Measurements from ENCODE around the gene ITPR1. TPM values are rescaled to one million over a fixed set of nuclear protein-coding genes. Genes with fewer than 3 reads are reported as not detected.
"Not testable (repeated sequence)": the region's sequence is repeated elsewhere in the genome, so short reads cannot be mapped to it uniquely, and the experiment has no call there.

Gene ITPR1
- total and polyA plus RNA-seq, 4 donors, result 30.7 to 294 (median 149) TPM

DNA sequence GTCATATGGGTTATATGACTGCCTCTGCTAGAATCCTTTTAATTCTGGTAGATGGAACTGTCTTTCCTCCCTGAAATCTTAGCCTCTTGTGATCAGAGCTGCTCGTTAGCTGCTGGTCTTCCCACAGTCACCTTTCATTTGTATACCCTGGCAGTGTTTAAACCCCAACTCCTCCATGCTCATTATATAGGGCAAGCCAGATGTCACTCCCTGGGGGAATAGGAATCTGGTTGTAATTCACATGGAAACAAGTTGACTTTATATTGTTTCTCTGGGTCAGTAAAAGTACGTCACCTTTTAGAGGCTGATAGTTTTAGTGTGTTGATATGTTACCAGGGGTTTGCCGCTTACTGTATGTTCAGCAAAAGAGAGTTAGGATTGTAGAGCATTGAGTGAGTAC is 103.5 kb downstream of the ITPR1 start:
- WGBS, 2 donors, result 44% methylated on average over 3 of the region's 3 CpGs
- peaks cover 3% of the 10 kb centered on the region in 2 donors for H3K4me1 ChIP-seq (ENCODE audit: control insufficient read depth in 1 of 2, insufficient read depth in 2 of 2, low read length in 2 of 2)
- DNase-seq (no peak), ATAC-seq (ENCODE audit: low FRiP score) (no peak)
- no peaks in the 10 kb centered on the region for H3K9me3 ChIP-seq (ENCODE audit: control insufficient read depth, low read length)
- no peaks in the 10 kb centered on the region for H3K27me3 ChIP-seq (ENCODE audit: control insufficient read depth in 1 of 2, insufficient read depth in 2 of 2, low read length in 1 of 2)
- no peak overlapping the region for H3K27ac ChIP-seq (ENCODE audit: low read depth in 1 of 2, low read length in 2 of 2)
- no peak overlapping the region for H3K4me3 ChIP-seq (ENCODE audit: low read length in 2 of 2)
- intact Hi-C loops (cut with DNase I), result no loop called here
- H3K36me3 ChIP-seq (ENCODE audit: control insufficient read depth in 1 of 2, insufficient read depth in 2 of 2, low read length in 1 of 2), result no peaks in the 10 kb centered on the region

DNA sequence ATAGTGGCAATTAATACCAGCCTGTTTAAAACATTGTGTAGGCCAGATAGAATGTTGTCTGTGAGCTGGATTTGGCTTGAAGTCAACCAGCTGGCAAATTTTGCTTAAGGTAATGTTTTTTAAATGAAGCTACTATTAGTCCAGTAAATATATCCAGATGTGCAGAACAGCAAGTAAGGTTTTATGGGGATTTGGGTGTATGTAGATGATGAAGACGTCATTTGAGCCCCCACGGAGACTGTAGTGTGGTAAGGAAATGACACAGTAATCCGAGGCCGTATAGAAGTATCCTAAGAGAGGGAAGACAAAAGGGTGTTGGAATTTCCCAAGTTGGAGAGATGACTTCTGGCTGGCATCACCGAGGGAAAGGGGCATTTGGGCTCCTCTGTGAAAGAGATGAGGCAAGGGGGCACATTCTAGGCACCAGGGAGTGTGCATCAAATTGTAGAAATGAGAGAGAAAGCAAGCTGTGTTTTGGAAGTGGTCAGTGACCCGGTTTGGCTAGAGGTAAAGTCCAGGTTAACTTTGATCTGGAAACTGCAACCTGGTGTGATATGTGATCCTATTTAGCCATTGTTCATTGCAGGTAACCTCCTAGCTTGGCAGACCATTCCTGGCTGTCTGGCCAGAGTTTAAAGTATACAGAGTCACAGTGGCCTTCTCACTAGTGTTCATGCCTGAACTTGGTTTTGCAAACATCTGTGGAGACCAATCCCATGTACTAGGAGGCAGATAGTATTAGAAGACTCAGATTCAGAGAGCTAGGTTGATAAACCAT is 104.2 kb downstream of the ITPR1 start:
- DNase-seq (no peak), ATAC-seq (ENCODE audit: low FRiP score) (no peak)
- whole genome bisulfite sequencing, 2 donors, result 57 to 58% methylated on average over 6 of the region's 6 CpGs
- H3K36me3 ChIP-seq (ENCODE audit: control insufficient read depth in 1 of 2, insufficient read depth in 2 of 2, low read length in 1 of 2), result no peaks in the 10 kb centered on the region
- H3K27ac ChIP-seq (ENCODE audit: low read depth in 1 of 2, low read length in 2 of 2), result no peak overlapping the region
- H3K9me3 ChIP-seq (ENCODE audit: control insufficient read depth, low read length), result no peaks in the 10 kb centered on the region
- H3K27me3 ChIP-seq (ENCODE audit: control insufficient read depth in 1 of 2, insufficient read depth in 2 of 2, low read length in 1 of 2), result no peaks in the 10 kb centered on the region
- intact Hi-C loops (cut with DNase I), result no loop called here
- no peak overlapping the region for H3K4me3 ChIP-seq (ENCODE audit: low read length in 2 of 2)
- H3K4me1 ChIP-seq (ENCODE audit: control insufficient read depth in 1 of 2, insufficient read depth in 2 of 2, low read length in 2 of 2), result peaks cover 3% of the 10 kb centered on the region in 2 donors

DNA sequence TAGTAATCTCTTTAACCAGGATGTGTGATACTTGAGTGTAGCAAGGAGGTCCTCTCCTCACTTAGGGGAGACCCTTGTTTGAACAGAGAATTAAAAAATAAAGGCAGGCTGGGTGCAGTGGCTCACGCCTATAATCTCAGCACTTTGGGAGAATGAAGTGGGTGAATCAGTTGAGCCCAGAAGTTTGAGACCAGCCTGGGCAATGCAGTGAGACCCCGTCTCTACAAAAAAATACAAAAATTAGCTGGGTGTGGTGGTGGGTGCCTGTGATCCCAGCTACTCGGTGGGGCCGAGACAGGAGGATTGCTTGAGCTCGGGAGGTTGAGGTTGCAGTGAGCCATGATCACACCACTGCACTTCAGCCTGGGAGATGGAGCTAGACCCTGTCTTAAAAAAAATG is 105.1 kb downstream of the ITPR1 start:
- H3K4me1 ChIP-seq (ENCODE audit: control insufficient read depth in 1 of 2, insufficient read depth in 2 of 2, low read length in 2 of 2); intact Hi-C loops (cut with DNase I); H3K27ac ChIP-seq (ENCODE audit: low read depth in 1 of 2, low read length in 2 of 2); DNase-seq; H3K27me3 ChIP-seq (ENCODE audit: control insufficient read depth in 1 of 2, insufficient read depth in 2 of 2, low read length in 1 of 2); H3K4me3 ChIP-seq (ENCODE audit: low read length in 2 of 2); H3K9me3 ChIP-seq (ENCODE audit: control insufficient read depth, low read length); ATAC-seq (ENCODE audit: low FRiP score); H3K36me3 ChIP-seq (ENCODE audit: control insufficient read depth in 1 of 2, insufficient read depth in 2 of 2, low read length in 1 of 2): not testable (repeated sequence)
- 93 to 95% methylated on average over 5 of the region's 5 CpGs for WGBS, 2 donors

DNA sequence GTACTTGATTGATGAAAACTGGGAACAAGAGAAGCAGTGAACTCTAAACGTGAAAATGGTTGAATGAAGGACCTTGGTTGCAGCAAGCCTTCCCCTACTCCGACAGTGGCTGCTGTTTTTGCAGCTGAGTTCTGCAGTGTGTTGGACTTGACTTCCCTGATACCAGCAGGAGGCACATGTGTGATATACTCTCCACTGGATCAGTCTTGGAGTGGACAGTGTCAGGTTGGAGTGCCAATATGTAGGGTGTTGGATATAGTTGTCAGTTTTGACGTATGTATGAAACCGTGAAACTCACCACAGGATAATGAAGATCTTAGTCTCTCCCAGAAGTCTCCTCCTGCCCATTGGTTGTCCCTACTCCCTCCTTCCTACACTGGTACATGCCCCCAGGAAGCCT is 106.5 kb downstream of the ITPR1 start:
- intact Hi-C loops (cut with DNase I), result no loop called here

DNA sequence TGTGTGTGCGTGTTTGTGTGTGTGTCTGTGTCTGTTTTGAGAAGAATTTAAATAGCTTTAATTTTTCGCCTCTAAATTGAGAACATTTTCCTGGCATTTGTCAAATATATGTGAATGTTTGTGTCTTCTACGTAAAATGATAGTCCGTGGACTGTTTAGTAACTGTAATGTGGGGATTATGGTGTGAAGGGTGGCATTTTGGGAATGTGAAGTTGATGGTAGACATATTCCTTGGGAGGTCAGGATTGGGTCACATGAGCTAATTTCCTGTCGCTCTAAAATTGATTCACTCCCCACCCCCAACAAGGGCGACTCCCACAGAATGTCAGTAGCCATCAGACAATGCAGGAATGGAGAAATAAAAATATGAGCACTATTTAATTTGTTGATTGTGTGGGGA is 107.3 kb downstream of the ITPR1 start:
- 49 to 65% methylated on average over 6 of the region's 6 CpGs for WGBS, 2 donors
- Histone ChIP-seq H3K4me1 (ENCODE audit: control insufficient read depth in 1 of 2, insufficient read depth in 2 of 2, low read length in 2 of 2) (peaks cover 2 to 3% of the 10 kb centered on the region in 2 donors), H3K27me3 (ENCODE audit: control insufficient read depth in 1 of 2, insufficient read depth in 2 of 2, low read length in 1 of 2) (no peaks in the 10 kb centered on the region), H3K27ac (ENCODE audit: low read depth in 1 of 2, low read length in 2 of 2) (no peak overlapping the region), H3K4me3 (ENCODE audit: low read length in 2 of 2) (no peak overlapping the region), H3K36me3 (ENCODE audit: control insufficient read depth in 1 of 2, insufficient read depth in 2 of 2, low read length in 1 of 2) (no peaks in the 10 kb centered on the region), H3K9me3 (ENCODE audit: control insufficient read depth, low read length) (no peaks in the 10 kb centered on the region)
- no peak for ATAC-seq (ENCODE audit: low FRiP score)
- intact Hi-C loops (cut with DNase I), result no loop called here
- DNase-seq, result no peak

More for the DNA sequence above, 106.5 kb downstream of the ITPR1 start:
- Histone ChIP-seq H3K27ac (ENCODE audit: low read depth in 1 of 2, low read length in 2 of 2) (no peak overlapping the region), H3K4me3 (ENCODE audit: low read length in 2 of 2) (no peak overlapping the region), H3K9me3 (ENCODE audit: control insufficient read depth, low read length) (no peaks in the 10 kb centered on the region), H3K4me1 (ENCODE audit: control insufficient read depth in 1 of 2, insufficient read depth in 2 of 2, low read length in 2 of 2) (peaks cover 2 to 3% of the 10 kb centered on the region in 2 donors), H3K36me3 (ENCODE audit: control insufficient read depth in 1 of 2, insufficient read depth in 2 of 2, low read length in 1 of 2) (no peaks in the 10 kb centered on the region), H3K27me3 (ENCODE audit: control insufficient read depth in 1 of 2, insufficient read depth in 2 of 2, low read length in 1 of 2) (no peaks in the 10 kb centered on the region)
- no peak for ATAC-seq (ENCODE audit: low FRiP score)
- WGBS, 2 donors, result 68 to 71% methylated on average over 4 of the region's 4 CpGs
- no peak for DNase-seq

DNA sequence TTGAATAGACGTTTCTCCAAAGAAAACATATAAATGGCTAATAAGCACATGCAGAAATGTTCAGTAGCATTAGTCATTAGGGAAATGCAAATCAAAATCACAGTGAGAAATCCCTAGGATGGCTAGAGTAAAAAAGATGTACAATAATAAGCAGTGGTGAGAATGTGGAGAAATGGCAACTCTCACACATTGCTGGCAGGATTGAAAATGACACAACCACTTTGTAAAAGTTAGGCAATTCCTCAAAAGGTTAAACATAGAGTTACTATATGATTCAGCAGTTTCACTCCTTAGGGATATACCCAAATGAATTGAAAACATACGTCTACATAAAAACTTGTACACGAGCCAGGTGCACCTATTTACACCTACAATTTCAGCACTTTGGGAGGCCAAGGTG is 108.7 kb downstream of the ITPR1 start:
- ATAC-seq (ENCODE audit: low FRiP score), result no peak
- peaks cover 4 to 5% of the 10 kb centered on the region in 2 donors for H3K4me1 ChIP-seq (ENCODE audit: control insufficient read depth in 1 of 2, insufficient read depth in 2 of 2, low read length in 2 of 2)
- H3K9me3 ChIP-seq (ENCODE audit: control insufficient read depth, low read length), result no peaks in the 10 kb centered on the region
- WGBS, 2 donors, result 55 to 58% methylated on average over 3 of the region's 3 CpGs
- no peak overlapping the region for H3K4me3 ChIP-seq (ENCODE audit: low read length in 2 of 2)
- intact Hi-C loops (cut with DNase I), result no loop called here
- H3K36me3 ChIP-seq (ENCODE audit: control insufficient read depth in 1 of 2, insufficient read depth in 2 of 2, low read length in 1 of 2), result no peaks in the 10 kb centered on the region
- H3K27me3 ChIP-seq (ENCODE audit: control insufficient read depth in 1 of 2, insufficient read depth in 2 of 2, low read length in 1 of 2), result no peaks in the 10 kb centered on the region
- DNase-seq, result no peak
- no peak overlapping the region for H3K27ac ChIP-seq (ENCODE audit: low read depth in 1 of 2, low read length in 2 of 2)

DNA sequence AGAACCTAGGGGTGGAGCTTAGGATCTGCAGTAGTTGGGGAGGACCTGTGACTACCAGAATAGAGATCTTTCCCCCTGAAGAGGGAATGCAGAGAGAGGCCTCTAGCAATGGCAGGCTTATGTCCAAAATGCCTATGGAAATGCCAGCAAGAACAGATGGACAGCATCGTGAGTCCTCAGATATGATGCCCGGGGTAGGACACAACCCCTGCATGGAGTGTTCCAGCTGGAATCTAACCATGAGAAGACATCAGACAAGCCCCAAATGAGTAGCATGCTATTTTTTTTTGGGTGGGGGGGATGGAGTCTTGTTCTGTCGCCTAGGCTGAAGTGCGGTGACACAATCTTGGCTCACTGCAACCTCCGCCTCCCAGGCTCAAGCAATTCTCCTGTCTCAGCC is 111.5 kb downstream of the ITPR1 start:
- DNase-seq (no peak), ATAC-seq (ENCODE audit: low FRiP score) (no peak)
- 85 to 87% methylated on average over 5 of the region's 5 CpGs for WGBS, 2 donors
- H3K27ac ChIP-seq (ENCODE audit: low read depth in 1 of 2, low read length in 2 of 2), result no peak overlapping the region
- no peaks in the 10 kb centered on the region for H3K9me3 ChIP-seq (ENCODE audit: control insufficient read depth, low read length)
- no peaks in the 10 kb centered on the region for H3K27me3 ChIP-seq (ENCODE audit: control insufficient read depth in 1 of 2, insufficient read depth in 2 of 2, low read length in 1 of 2)
- H3K4me1 ChIP-seq (ENCODE audit: control insufficient read depth in 1 of 2, insufficient read depth in 2 of 2, low read length in 2 of 2), result peaks cover 1 to 2% of the 10 kb centered on the region in 2 donors
- no peaks in the 10 kb centered on the region for H3K36me3 ChIP-seq (ENCODE audit: control insufficient read depth in 1 of 2, insufficient read depth in 2 of 2, low read length in 1 of 2)
- H3K4me3 ChIP-seq (ENCODE audit: low read length in 2 of 2), result no peak overlapping the region
- intact Hi-C loops (cut with DNase I), result no loop called here

DNA sequence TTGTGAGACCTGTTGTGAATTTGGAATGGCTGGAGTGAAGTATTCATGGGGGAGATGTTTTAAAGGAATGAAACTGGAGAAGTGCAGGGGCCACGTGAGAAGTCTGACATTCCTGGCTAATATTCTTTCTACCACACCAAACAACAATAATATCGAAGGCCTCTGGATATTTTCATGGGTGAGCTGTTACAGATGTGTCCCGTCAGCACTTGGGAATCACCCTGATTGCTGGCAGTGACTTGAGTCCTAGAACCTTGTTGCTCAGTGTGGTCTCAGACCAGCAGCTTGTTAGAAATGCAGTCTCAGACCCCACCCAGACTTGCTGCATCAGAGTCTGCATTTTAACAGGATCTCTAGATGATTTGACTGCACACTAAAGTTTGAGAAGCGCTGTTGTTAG is 113.8 kb downstream of the ITPR1 start:
- H3K36me3 ChIP-seq (ENCODE audit: control insufficient read depth in 1 of 2, insufficient read depth in 2 of 2, low read length in 1 of 2), result no peaks in the 10 kb centered on the region
- WGBS, 2 donors, result 47 to 48% methylated on average over 4 of the region's 4 CpGs
- no peak for ATAC-seq (ENCODE audit: low FRiP score)
- peaks cover 1 to 2% of the 10 kb centered on the region in 2 donors for H3K4me1 ChIP-seq (ENCODE audit: control insufficient read depth in 1 of 2, insufficient read depth in 2 of 2, low read length in 2 of 2)
- H3K27me3 ChIP-seq (ENCODE audit: control insufficient read depth in 1 of 2, insufficient read depth in 2 of 2, low read length in 1 of 2), result no peaks in the 10 kb centered on the region
- no peak overlapping the region for H3K27ac ChIP-seq (ENCODE audit: low read depth in 1 of 2, low read length in 2 of 2)
- intact Hi-C loops (cut with DNase I), result no loop called here
- no peak for DNase-seq
- H3K9me3 ChIP-seq (ENCODE audit: control insufficient read depth, low read length), result no peaks in the 10 kb centered on the region
- no peak overlapping the region for H3K4me3 ChIP-seq (ENCODE audit: low read length in 2 of 2)

DNA sequence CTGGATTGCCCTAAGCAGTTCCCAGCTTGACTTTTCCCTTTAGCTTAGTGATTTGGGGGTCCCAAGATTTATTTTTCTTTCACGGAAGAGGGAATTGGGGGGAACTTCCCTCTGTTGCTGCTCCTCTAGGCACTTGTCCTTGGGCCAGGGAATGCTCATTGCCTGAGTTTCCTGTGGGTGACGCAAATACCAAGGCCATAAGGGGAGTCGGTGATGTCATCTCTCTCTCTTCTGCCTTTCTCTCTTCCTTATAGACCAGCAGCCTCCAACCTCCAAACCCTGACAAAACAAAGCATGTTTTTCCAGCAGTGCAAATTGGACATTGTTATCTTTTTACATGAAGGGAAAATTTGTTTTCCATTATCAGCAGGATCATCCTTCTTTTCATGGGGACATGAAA is 120.2 kb downstream of the ITPR1 start:
- Histone ChIP-seq H3K27ac (ENCODE audit: low read depth in 1 of 2, low read length in 2 of 2) (no peak overlapping the region), H3K4me1 (ENCODE audit: control insufficient read depth in 1 of 2, insufficient read depth in 2 of 2, low read length in 2 of 2) (no peaks in the 10 kb centered on the region), H3K4me3 (ENCODE audit: low read length in 2 of 2) (no peak overlapping the region), H3K27me3 (ENCODE audit: control insufficient read depth in 1 of 2, insufficient read depth in 2 of 2, low read length in 1 of 2) (no peaks in the 10 kb centered on the region), H3K36me3 (ENCODE audit: control insufficient read depth in 1 of 2, insufficient read depth in 2 of 2, low read length in 1 of 2) (no peaks in the 10 kb centered on the region), H3K9me3 (ENCODE audit: control insufficient read depth, low read length) (no peaks in the 10 kb centered on the region)
- no peak for DNase-seq
- 80% methylated on average over 3 of the region's 3 CpGs for WGBS, 2 donors
- intact Hi-C loops (cut with DNase I), result no loop called here
- ATAC-seq (ENCODE audit: low FRiP score), result no peak
